Thymus (tissue), 11 donors: ENCODE data around the gene ID1. TPM values are rescaled to one million over a fixed set of nuclear protein-coding genes. Genes with fewer than 3 reads are reported as not detected.
"Not testable (repeated sequence)": the region's sequence is repeated elsewhere in the genome, so short reads cannot be mapped to it uniquely, and the experiment has no call there.

Experiments used
- DNase-seq, 9 donors: peaks; one replicate each; pipeline ENCODE4 v3.0.0-alpha.2; 2013; ENCODE audit warnings: low spot score in 9 of 9, low read depth in 6 of 9, missing footprints in 1 of 9
- H3K27ac ChIP-seq, 2 donors: one replicate each; pipeline ENCODE4 v1.5.1; 2013; ENCODE audit warnings: control low read depth in 1 of 2, low read depth in 1 of 2, low read length in 1 of 2, mild to moderate bottlenecking in 1 of 2, moderate library complexity in 1 of 2
- H3K27me3 ChIP-seq, 2 donors: one replicate each; pipeline ENCODE4 v1.5.1; 2013; ENCODE audit warnings: low read length in 1 of 2; ENCODE audit not compliant: control insufficient read depth in 2 of 2, insufficient read depth in 1 of 2
- H3K36me3 ChIP-seq, 2 donors: one replicate each; pipeline ENCODE4 v1.5.1; 2013; ENCODE audit warnings: low read length in 1 of 2, mild to moderate bottlenecking in 1 of 2, moderate library complexity in 1 of 2; ENCODE audit not compliant: control insufficient read depth in 2 of 2, insufficient read depth in 2 of 2
- H3K4me1 ChIP-seq, 2 donors: one replicate each; pipeline ENCODE4 v1.5.1; 2013; ENCODE audit warnings: low read length in 2 of 2; ENCODE audit not compliant: control insufficient read depth in 2 of 2, insufficient read depth in 2 of 2
- H3K4me3 ChIP-seq, 2 donors: one replicate each; pipeline ENCODE4 v1.5.1; 2013; ENCODE audit warnings: low read length in 2 of 2, control low read depth in 1 of 2, mild to moderate bottlenecking in 1 of 2
- H3K9me3 ChIP-seq, 2 donors: one replicate each; pipeline ENCODE4 v1.5.1; 2013; ENCODE audit warnings: low read length in 1 of 2, mild to moderate bottlenecking in 1 of 2; ENCODE audit not compliant: control insufficient read depth in 2 of 2, insufficient read depth in 1 of 2
- WGBS: extraction: QIAGEN DNeasy Blood & Tissue Kit; methylation state at CpG from one replicate; pipeline ENCODE4 v1.1.7; 2013; 5-methylcytosine and 5-hydroxymethylcytosine counted together
- polyA plus RNA-seq: library from polyadenylated mRNA; stranded (reverse); fragments of 200-250 nt; gene quantifications from one replicate; pipeline ENCODE4 v1.2.3, GENCODE V29; 2013
- total RNA-seq: library from RNA; stranded (reverse); fragments of 120-200 nt; gene quantifications from one replicate; pipeline ENCODE4 v1.2.4, GENCODE V29; 2013
- donor health status: healthy.

Gene ID1
- total and polyA plus RNA-seq, 2 donors: 39.4 to 138 TPM

GRCh38 chr20:31637660-31638059 is 32.6 kb downstream of the ID1 start, which contains the start of gene COX4I2:
TSS of gene COX4I2 (plus strand) at chr20:31637912. CDS start at chr20:31639018, 1,106 bp downstream.
- no peak within 1 kb of the TSS for H3K27ac ChIP-seq
- no peak within 1 kb of the TSS for H3K4me3 ChIP-seq
- DNase-seq: no peak
- WGBS: 72% methylated on average over 34 of the region's 34 CpGs
- H3K9me3 ChIP-seq: no peaks in the 10 kb centered on the region
- peaks cover 0 to 11% of the 10 kb centered on the region in 2 donors for H3K27me3 ChIP-seq
- peaks cover 0 to 8% of the 10 kb centered on the region in 2 donors for H3K4me1 ChIP-seq
- no peaks in the 10 kb centered on the region for H3K36me3 ChIP-seq

GRCh38 chr20:31638317-31638716 is 33.2 kb downstream of the ID1 start:
- H3K27me3 ChIP-seq: peaks cover 0 to 11% of the 10 kb centered on the region in 2 donors
- H3K9me3 ChIP-seq: no peaks in the 10 kb centered on the region
- no peak overlapping the region for H3K27ac ChIP-seq
- H3K36me3 ChIP-seq: no peaks in the 10 kb centered on the region
- 89% methylated on average over 4 of the region's 4 CpGs for WGBS
- H3K4me3 ChIP-seq: no peak overlapping the region
- DNase-seq: no peak
- H3K4me1 ChIP-seq: peaks cover 0 to 13% of the 10 kb centered on the region in 2 donors

GRCh38 chr20:31638816-31639215 is 33.7 kb downstream of the ID1 start:
- Histone ChIP-seq H3K4me1 (peaks cover 0 to 13% of the 10 kb centered on the region in 2 donors), H3K36me3 (no peaks in the 10 kb centered on the region), H3K27me3 (peaks cover 0 to 11% of the 10 kb centered on the region in 2 donors), H3K27ac (no peak overlapping the region), H3K4me3 (no peak overlapping the region), H3K9me3 (no peaks in the 10 kb centered on the region)
- DNase-seq: no peak
- 97% methylated on average over 4 of the region's 4 CpGs for WGBS

GRCh38 chr20:31640259-31640658 is 35.2 kb downstream of the ID1 start:
- no peak overlapping the region for H3K4me3 ChIP-seq
- WGBS: 81% methylated on average over 3 of the region's 3 CpGs

GRCh38 chr20:31641391-31641790 is 36.3 kb downstream of the ID1 start:
- H3K9me3 ChIP-seq: no peaks in the 10 kb centered on the region
- 91% methylated on average over 6 of the region's 6 CpGs for WGBS
- no peak overlapping the region for H3K4me3 ChIP-seq
- peak in 1 of 9 donors; percentile 31 for DNase-seq
- H3K36me3 ChIP-seq: no peaks in the 10 kb centered on the region
- H3K27me3 ChIP-seq: peaks cover 0 to 11% of the 10 kb centered on the region in 2 donors
- no peak overlapping the region for H3K27ac ChIP-seq
- H3K4me1 ChIP-seq: peaks cover 0 to 13% of the 10 kb centered on the region in 2 donors

More at GRCh38 chr20:31640259-31640658, 35.2 kb downstream of the ID1 start:
- no peak overlapping the region for H3K27ac ChIP-seq
- no peak for DNase-seq
- peaks cover 0 to 11% of the 10 kb centered on the region in 2 donors for H3K27me3 ChIP-seq
- no peaks in the 10 kb centered on the region for H3K36me3 ChIP-seq
- H3K4me1 ChIP-seq: peaks cover 0 to 13% of the 10 kb centered on the region in 2 donors
- H3K9me3 ChIP-seq: no peaks in the 10 kb centered on the region

GRCh38 chr20:31642837-31643236 is 37.7 kb downstream of the ID1 start:
- peaks cover 0 to 13% of the 10 kb centered on the region in 2 donors for H3K4me1 ChIP-seq
- no peaks in the 10 kb centered on the region for H3K9me3 ChIP-seq
- 51% methylated on average over 1 of the region's 1 CpG for WGBS
- H3K4me3 ChIP-seq: no peak overlapping the region
- H3K27ac ChIP-seq: no peak overlapping the region
- DNase-seq: no peak
- H3K36me3 ChIP-seq: no peaks in the 10 kb centered on the region
- peaks cover 0 to 10% of the 10 kb centered on the region in 2 donors for H3K27me3 ChIP-seq

GRCh38 chr20:31643522-31643921 is 38.4 kb downstream of the ID1 start:
- H3K27me3 ChIP-seq: peaks cover 0 to 4% of the 10 kb centered on the region in 2 donors
- DNase-seq: no peak
- H3K4me1 ChIP-seq: peaks cover 0 to 8% of the 10 kb centered on the region in 2 donors
- H3K4me3 ChIP-seq: no peak overlapping the region
- no peak overlapping the region for H3K27ac ChIP-seq
- H3K9me3 ChIP-seq: no peaks in the 10 kb centered on the region
- 96% methylated on average over 4 of the region's 4 CpGs for WGBS
- no peaks in the 10 kb centered on the region for H3K36me3 ChIP-seq

- DNase-seq: no peak
- Histone ChIP-seq H3K27ac (no peak overlapping the region), H3K4me3 (no peak overlapping the region), H3K36me3 (no peaks in the 10 kb centered on the region), H3K27me3 (peaks cover 0 to 4% of the 10 kb centered on the region in 2 donors), H3K9me3 (no peaks in the 10 kb centered on the region), H3K4me1 (peaks cover 0 to 6% of the 10 kb centered on the region in 2 donors)
- 92% methylated on average over 8 of the region's 8 CpGs for WGBS
These were observed 39.6 kb downstream of the ID1 start for GRCh38 chr20:31644701-31645100.

- not testable (repeated sequence) for DNase-seq, H3K27me3 ChIP-seq, H3K27ac ChIP-seq, H3K4me3 ChIP-seq, H3K4me1 ChIP-seq, H3K36me3 ChIP-seq, H3K9me3 ChIP-seq
- 97% methylated on average over 3 of the region's 3 CpGs for WGBS
These were observed 43.0 kb downstream of the ID1 start for GRCh38 chr20:31648104-31648503.
